GM23338 (cell line): Measurements from ENCODE around the gene MS4A7.

Experiments used
- CREB1 ChIP-seq: fragments of 250-450 bp; sonication (Bioruptor Pico); IDR thresholded peaks from 2 replicates; pipeline ENCODE4 v1.5.0; 2020; ENCODE audit warnings: low read depth, mild to moderate bottlenecking, moderate library complexity
- EZH2 ChIP-seq: fragments of 200-600 bp; sonication (generic); IDR thresholded peaks from one replicate; pipeline ENCODE4 v1.8.0; 2017; ENCODE audit warnings: antibody characterized with exemption, mild to moderate bottlenecking, low read depth; ENCODE audit not compliant: unreplicated experiment
- EZH2phosphoT487 ChIP-seq: fragments of 200-600 bp; sonication (generic); IDR thresholded peaks from one replicate; pipeline ENCODE4 v1.8.1; 2018; ENCODE audit warnings: antibody characterized with exemption; ENCODE audit not compliant: unreplicated experiment
- JUNB ChIP-seq: IDR thresholded peaks from one replicate; pipeline ENCODE4 v1.6.1; 2016; ENCODE audit warnings: antibody characterized with exemption; ENCODE audit not compliant: unreplicated experiment
- POLR2AphosphoS5 ChIP-seq: IDR thresholded peaks from 2 replicates; pipeline ENCODE4 v1.6.1; 2016; ENCODE audit warnings: antibody characterized with exemption, low read depth
- TF ChIP-seq, protein P1 (sequence below), 2 experiments: fragments of 200-600 bp in 1 of 2; sonication (generic) in 1 of 2; conservative IDR thresholded peaks; 2 replicates each; pipeline versions ENCODE4 v1.5.1 to v1.6.1; 2016 to 2017; ENCODE audit warnings: antibody characterized with exemption in 2 of 2, low read depth in 2 of 2, mild to moderate bottlenecking in 2 of 2, moderate library complexity in 1 of 2
- TF ChIP-seq, protein P2 (sequence below): IDR thresholded peaks from one replicate; pipeline ENCODE4 v1.6.1; 2018; ENCODE audit warnings: antibody characterized with exemption; ENCODE audit not compliant: unreplicated experiment
- TF ChIP-seq, protein P3 (sequence below): IDR thresholded peaks from 2 replicates; pipeline ENCODE4 v1.6.1; 2016; ENCODE audit warnings: antibody characterized with exemption

DNA sequence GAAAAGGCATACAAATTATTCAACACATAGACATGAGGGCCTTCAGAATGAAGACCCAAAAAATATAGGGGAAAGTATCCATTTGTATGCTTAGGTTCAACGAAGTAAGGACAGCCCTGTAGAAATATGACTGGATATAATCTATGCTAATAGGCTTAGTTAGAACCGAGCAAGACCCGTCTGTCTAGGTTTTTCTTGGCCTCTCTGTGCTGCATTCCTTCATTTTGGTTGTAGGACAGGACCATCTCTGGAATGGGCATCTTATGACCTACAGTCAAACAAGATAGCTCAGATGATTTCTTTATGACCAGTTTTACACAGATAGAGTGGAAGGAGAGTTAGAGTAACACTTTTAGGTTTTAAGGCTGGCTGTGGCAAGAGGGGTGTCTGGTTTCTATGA, 5.6 kb upstream of the MS4A7 start:
- TF ChIP-seq, protein P1, sequence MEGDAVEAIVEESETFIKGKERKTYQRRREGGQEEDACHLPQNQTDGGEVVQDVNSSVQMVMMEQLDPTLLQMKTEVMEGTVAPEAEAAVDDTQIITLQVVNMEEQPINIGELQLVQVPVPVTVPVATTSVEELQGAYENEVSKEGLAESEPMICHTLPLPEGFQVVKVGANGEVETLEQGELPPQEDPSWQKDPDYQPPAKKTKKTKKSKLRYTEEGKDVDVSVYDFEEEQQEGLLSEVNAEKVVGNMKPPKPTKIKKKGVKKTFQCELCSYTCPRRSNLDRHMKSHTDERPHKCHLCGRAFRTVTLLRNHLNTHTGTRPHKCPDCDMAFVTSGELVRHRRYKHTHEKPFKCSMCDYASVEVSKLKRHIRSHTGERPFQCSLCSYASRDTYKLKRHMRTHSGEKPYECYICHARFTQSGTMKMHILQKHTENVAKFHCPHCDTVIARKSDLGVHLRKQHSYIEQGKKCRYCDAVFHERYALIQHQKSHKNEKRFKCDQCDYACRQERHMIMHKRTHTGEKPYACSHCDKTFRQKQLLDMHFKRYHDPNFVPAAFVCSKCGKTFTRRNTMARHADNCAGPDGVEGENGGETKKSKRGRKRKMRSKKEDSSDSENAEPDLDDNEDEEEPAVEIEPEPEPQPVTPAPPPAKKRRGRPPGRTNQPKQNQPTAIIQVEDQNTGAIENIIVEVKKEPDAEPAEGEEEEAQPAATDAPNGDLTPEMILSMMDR (conservative IDR thresholded peaks at IDR 0.05; ENCODE audit: low read depth in 2 of 2) = no peak
- TF ChIP-seq, protein P2, sequence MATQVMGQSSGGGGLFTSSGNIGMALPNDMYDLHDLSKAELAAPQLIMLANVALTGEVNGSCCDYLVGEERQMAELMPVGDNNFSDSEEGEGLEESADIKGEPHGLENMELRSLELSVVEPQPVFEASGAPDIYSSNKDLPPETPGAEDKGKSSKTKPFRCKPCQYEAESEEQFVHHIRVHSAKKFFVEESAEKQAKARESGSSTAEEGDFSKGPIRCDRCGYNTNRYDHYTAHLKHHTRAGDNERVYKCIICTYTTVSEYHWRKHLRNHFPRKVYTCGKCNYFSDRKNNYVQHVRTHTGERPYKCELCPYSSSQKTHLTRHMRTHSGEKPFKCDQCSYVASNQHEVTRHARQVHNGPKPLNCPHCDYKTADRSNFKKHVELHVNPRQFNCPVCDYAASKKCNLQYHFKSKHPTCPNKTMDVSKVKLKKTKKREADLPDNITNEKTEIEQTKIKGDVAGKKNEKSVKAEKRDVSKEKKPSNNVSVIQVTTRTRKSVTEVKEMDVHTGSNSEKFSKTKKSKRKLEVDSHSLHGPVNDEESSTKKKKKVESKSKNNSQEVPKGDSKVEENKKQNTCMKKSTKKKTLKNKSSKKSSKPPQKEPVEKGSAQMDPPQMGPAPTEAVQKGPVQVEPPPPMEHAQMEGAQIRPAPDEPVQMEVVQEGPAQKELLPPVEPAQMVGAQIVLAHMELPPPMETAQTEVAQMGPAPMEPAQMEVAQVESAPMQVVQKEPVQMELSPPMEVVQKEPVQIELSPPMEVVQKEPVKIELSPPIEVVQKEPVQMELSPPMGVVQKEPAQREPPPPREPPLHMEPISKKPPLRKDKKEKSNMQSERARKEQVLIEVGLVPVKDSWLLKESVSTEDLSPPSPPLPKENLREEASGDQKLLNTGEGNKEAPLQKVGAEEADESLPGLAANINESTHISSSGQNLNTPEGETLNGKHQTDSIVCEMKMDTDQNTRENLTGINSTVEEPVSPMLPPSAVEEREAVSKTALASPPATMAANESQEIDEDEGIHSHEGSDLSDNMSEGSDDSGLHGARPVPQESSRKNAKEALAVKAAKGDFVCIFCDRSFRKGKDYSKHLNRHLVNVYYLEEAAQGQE = no peak
- TF ChIP-seq JUNB (no peak), EZH2 (no peak), POLR2AphosphoS5 (no peak), CREB1 (CRISPR knock-in tag) (no peak), EZH2phosphoT487 (no peak)
- TF ChIP-seq, protein P3, sequence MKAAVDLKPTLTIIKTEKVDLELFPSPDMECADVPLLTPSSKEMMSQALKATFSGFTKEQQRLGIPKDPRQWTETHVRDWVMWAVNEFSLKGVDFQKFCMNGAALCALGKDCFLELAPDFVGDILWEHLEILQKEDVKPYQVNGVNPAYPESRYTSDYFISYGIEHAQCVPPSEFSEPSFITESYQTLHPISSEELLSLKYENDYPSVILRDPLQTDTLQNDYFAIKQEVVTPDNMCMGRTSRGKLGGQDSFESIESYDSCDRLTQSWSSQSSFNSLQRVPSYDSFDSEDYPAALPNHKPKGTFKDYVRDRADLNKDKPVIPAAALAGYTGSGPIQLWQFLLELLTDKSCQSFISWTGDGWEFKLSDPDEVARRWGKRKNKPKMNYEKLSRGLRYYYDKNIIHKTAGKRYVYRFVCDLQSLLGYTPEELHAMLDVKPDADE = no peak
